Rectal smooth muscle tissue (tissue), 1 donor: ENCODE data around the gene TEX48.

Source experiments
- H3K27ac ChIP-seq: one replicate; pipeline ENCODE4 v1.7.0; 2013; ENCODE audit warnings: low read depth, low read length, inconsistent platforms
- H3K27me3 ChIP-seq: one replicate; pipeline ENCODE4 v1.7.0; 2013; ENCODE audit warnings: low read length; ENCODE audit not compliant: control insufficient read depth, insufficient read depth
- H3K36me3 ChIP-seq: one replicate; pipeline ENCODE4 v1.7.0; 2013; ENCODE audit warnings: low read length; ENCODE audit not compliant: control insufficient read depth, insufficient read depth
- H3K4me1 ChIP-seq: one replicate; pipeline ENCODE4 v1.7.0; 2013; ENCODE audit warnings: low read length; ENCODE audit not compliant: control insufficient read depth, insufficient read depth
- H3K4me3 ChIP-seq: one replicate; pipeline ENCODE4 v1.7.0; 2013; ENCODE audit warnings: low read length
- H3K9ac ChIP-seq: one replicate; pipeline ENCODE4 v1.7.0; 2013; ENCODE audit warnings: low read length

Gene TEX48, protein sequence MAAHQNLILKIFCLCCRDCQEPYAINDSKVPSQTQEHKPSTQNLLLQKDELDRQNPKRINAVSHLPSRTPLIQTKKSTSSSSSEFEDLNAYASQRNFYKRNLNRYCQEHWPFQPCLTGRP

GRCh38 chr9:114681594-114682332 is at the start of gene TEX48:
TSS of gene TEX48 (minus strand) at chr9:114682192. CDS start at chr9:114671723, 10,469 bp downstream.
- no peaks in the 10 kb centered on the region for H3K27me3 ChIP-seq
- H3K36me3 ChIP-seq: no peaks in the 10 kb centered on the region
- H3K9ac ChIP-seq: no peak within 1 kb of the TSS
- no peak within 1 kb of the TSS for H3K4me3 ChIP-seq
- H3K27ac ChIP-seq: no peak within 1 kb of the TSS
- H3K4me1 ChIP-seq: peaks cover 4% of the 10 kb centered on the region

GRCh38 chr9:114731701-114732100 is 49.7 kb upstream of the TEX48 start:
- Histone ChIP-seq H3K27me3 (no peaks in the 10 kb centered on the region), H3K4me1 (no peaks in the 10 kb centered on the region), H3K9ac (no peak overlapping the region), H3K36me3 (no peaks in the 10 kb centered on the region), H3K4me3 (no peak overlapping the region), H3K27ac (no peak overlapping the region)

DNA sequence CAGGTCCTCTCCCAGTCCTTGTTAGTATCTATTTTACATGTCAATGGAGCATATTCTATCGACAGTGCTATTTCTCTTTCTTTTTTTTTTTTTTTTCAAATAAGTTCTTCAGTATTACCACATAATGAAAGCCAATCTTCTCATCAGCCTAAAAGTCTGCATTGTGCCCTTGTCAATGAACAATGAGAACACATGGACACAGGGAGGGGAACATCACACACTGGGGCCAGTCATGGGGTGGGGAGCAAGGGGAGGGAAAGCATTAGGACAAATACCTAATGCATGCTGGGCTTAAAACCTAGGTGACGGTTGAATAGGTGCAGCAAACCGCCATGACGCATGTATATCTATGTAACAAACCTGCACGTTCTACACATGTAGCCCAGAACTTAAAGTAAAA is 47.7 kb upstream of the TEX48 start:
- Histone ChIP-seq H3K27ac (no peak overlapping the region), H3K4me3 (no peak overlapping the region), H3K36me3 (no peaks in the 10 kb centered on the region), H3K9ac (no peak overlapping the region), H3K4me1 (no peaks in the 10 kb centered on the region), H3K27me3 (no peaks in the 10 kb centered on the region)

DNA sequence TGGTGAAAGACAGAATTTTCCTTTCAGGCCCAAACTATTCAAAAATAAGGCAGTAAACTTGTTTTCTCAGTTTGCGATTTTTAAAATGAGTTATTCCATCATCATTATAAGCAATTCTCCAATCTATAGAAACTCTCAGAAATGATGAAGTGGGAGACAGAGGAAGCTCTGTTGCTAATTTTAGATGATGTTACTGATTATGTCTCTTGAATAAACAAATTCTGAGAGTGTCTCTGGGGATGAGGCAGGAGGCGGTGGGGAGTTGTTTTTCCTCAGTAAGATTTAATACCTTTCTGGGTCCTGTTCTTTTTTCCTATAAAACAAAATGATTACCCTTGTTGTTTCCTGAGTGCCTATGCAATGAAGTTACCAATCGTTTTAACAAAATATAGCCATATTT is 43.9 kb upstream of the TEX48 start:
- H3K4me1 ChIP-seq: no peaks in the 10 kb centered on the region
- no peak overlapping the region for H3K4me3 ChIP-seq
- no peak overlapping the region for H3K27ac ChIP-seq
- no peak overlapping the region for H3K9ac ChIP-seq
- H3K27me3 ChIP-seq: no peaks in the 10 kb centered on the region
- H3K36me3 ChIP-seq: no peaks in the 10 kb centered on the region

GRCh38 chr9:114724744-114725143 is 42.8 kb upstream of the TEX48 start:
- Histone ChIP-seq H3K27ac (no peak overlapping the region), H3K4me3 (no peak overlapping the region), H3K4me1 (no peaks in the 10 kb centered on the region), H3K9ac (no peak overlapping the region), H3K27me3 (no peaks in the 10 kb centered on the region), H3K36me3 (no peaks in the 10 kb centered on the region)

DNA sequence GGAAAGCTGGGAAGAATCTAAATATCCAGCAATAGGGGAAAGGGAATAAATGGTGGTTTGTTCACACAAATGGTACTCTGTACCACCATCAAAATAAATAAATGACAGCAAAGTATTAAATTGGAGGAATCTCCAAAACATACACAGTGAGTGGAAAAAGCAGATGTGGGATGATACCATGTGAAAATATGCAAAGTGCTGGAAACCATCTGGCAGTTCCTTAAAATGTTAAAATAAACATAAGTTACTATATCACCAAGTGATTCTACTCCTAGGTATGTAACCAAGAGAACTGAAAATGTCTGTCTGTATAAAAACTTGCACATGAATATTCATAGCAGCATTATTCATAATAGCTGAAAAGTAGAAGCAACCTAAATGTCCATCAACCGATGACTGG is 41.9 kb upstream of the TEX48 start:
- Histone ChIP-seq H3K4me3 (no peak overlapping the region), H3K27me3 (no peaks in the 10 kb centered on the region), H3K4me1 (no peaks in the 10 kb centered on the region), H3K27ac (no peak overlapping the region), H3K9ac (no peak overlapping the region), H3K36me3 (no peaks in the 10 kb centered on the region)

DNA sequence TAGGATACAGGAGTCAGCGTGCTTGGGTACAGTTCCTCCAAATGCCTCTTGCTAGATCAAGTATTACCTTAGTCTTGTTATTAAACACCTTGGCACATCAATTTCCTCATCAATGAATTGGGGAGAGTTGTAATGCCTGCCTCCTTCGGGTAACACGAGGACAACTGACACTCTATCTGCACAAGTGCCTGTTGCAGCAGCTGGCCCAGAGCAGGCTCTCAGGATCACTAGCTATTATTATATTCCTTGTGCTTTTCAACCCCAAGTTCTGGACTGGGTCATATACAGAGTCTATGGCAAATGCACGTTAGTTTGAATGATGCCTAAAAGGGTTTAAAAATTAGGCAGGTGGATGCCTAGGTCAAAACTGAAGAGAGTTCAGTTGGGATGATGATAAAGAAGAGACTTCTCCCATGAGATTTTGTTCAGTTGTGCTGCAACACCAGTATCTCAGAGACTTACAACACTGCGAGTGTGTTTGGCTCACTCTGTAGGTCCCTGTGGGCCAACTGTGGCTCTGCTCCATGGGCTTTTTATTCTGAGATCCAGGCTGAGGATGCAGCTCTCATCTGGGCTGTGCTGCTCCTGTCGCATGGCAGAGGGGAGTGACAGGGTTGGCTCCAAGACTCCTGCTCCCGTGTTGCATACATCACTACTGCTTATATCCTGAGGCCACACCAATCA is 41.1 kb upstream of the TEX48 start:
- Histone ChIP-seq H3K4me1 (no peaks in the 10 kb centered on the region), H3K36me3 (no peaks in the 10 kb centered on the region), H3K9ac (no peak overlapping the region), H3K4me3 (no peak overlapping the region), H3K27me3 (no peaks in the 10 kb centered on the region), H3K27ac (no peak overlapping the region)

GRCh38 chr9:114722081-114722621 is 40.2 kb upstream of the TEX48 start:
- H3K27ac ChIP-seq: no peak overlapping the region
- no peaks in the 10 kb centered on the region for H3K27me3 ChIP-seq
- no peak overlapping the region for H3K4me3 ChIP-seq
- H3K36me3 ChIP-seq: no peaks in the 10 kb centered on the region
- H3K9ac ChIP-seq: no peak overlapping the region
- H3K4me1 ChIP-seq: no peaks in the 10 kb centered on the region

DNA sequence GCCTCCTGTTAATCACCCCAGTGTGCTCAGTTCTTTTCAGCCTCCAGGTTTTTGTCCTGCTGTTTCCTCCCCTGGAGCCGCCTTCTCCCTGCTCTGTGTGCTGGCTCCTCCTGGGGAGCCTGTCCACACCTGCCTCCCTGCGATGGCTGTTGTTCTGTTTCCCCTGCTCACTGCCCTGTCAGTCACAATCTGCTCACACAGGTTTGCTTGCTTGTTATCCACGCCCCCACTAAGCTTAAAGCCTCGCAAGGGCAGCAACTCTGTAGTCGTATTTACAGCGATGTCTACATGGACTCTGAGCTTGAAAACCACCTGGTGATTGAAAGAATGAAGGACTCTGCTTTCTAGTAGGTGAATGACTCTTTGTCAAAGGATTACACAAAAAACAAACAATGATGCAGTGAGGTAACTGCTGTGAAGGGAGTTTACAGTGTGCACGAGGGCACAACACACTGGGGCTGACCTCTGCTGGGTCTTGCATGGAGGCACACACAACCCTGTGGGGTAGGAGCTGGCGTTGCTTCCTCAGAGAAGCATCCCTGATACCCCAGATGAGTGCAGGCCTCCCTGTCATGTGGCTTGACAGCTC is 39.6 kb upstream of the TEX48 start:
- H3K27ac ChIP-seq: no peak overlapping the region
- H3K4me3 ChIP-seq: no peak overlapping the region
- no peaks in the 10 kb centered on the region for H3K36me3 ChIP-seq
- no peaks in the 10 kb centered on the region for H3K4me1 ChIP-seq
- no peak overlapping the region for H3K9ac ChIP-seq
- H3K27me3 ChIP-seq: no peaks in the 10 kb centered on the region

- Histone ChIP-seq H3K4me3 (no peak overlapping the region), H3K27ac (no peak overlapping the region), H3K4me1 (no peaks in the 10 kb centered on the region), H3K9ac (no peak overlapping the region), H3K27me3 (no peaks in the 10 kb centered on the region), H3K36me3 (no peaks in the 10 kb centered on the region)
Observed at GRCh38 chr9:114720086-114720676, 38.2 kb upstream of the TEX48 start.

- H3K4me3 ChIP-seq: no peak overlapping the region
- H3K27ac ChIP-seq: no peak overlapping the region
- H3K4me1 ChIP-seq: no peaks in the 10 kb centered on the region
- no peak overlapping the region for H3K9ac ChIP-seq
- H3K27me3 ChIP-seq: no peaks in the 10 kb centered on the region
- H3K36me3 ChIP-seq: no peaks in the 10 kb centered on the region
Observed at GRCh38 chr9:114719290-114719689, 37.3 kb upstream of the TEX48 start.

GRCh38 chr9:114718801-114719221 is 36.8 kb upstream of the TEX48 start:
- Histone ChIP-seq H3K4me1 (no peaks in the 10 kb centered on the region), H3K36me3 (no peaks in the 10 kb centered on the region), H3K27ac (no peak overlapping the region), H3K4me3 (no peak overlapping the region), H3K27me3 (no peaks in the 10 kb centered on the region), H3K9ac (no peak overlapping the region)
